ENCODE results near the gene TERT. TPM values are rescaled to one million over a fixed set of nuclear protein-coding genes. Genes with fewer than 3 reads are reported as not detected.

The TERT gene
- total and polyA plus RNA-seq, 2 of the 4 experiments (the other 2 are of a cell fraction): not detected

GRCh38 chr5:1277781-1278180 lies 17.1 kb downstream of the TERT start:
- H3K36me3 ChIP-seq (ENCODE audit: control insufficient read depth, insufficient read depth, low read length): no peaks in the 10 kb centered on the region
- no peak overlapping the region for H3K27ac ChIP-seq (ENCODE audit: insufficient read depth, low read length)
- intact Hi-C loops (cut with micrococcal nuclease) (no loop called here), in situ Hi-C loops (cut with MboI; ENCODE audit: low sequenced_read_pairs) (no loop called here), dilution Hi-C loops (cut with HindIII; ENCODE audit: low sequenced_read_pairs, unreplicated experiment) (no loop called here)
- no peak overlapping the region for H2BK5ac ChIP-seq (ENCODE audit: low read depth, low read length, poor library complexity, severe bottlenecking)
- no peaks in the 10 kb centered on the region for H4K20me1 ChIP-seq (ENCODE audit: insufficient read depth, low read length)
- H2AK5ac ChIP-seq (ENCODE audit: low read depth, low read length): no peak overlapping the region
- H4K8ac ChIP-seq (ENCODE audit: low read depth in 2 of 2, low read length in 2 of 2): no peak overlapping the region
- no peak overlapping the region for H2BK120ac ChIP-seq (ENCODE audit: low read depth, low read length)
- H3K9me3 ChIP-seq (ENCODE audit: control insufficient read depth, insufficient read depth, low read length): peaks cover 25% of the 10 kb centered on the region
- no peak overlapping the region for H2AFZ ChIP-seq (replicated peaks; ENCODE audit: low read length, poor library complexity)
- no peak overlapping the region for H3K14ac ChIP-seq (replicated peaks; ENCODE audit: low read depth, low read length)
- no peak overlapping the region for H2BK15ac ChIP-seq (ENCODE audit: low read depth, low read length)
- WGBS, 2 experiments (ENCODE audit: extremely low coverage in 2 of 2, insufficient read length in 1 of 2): no CpG with 5 or more reads among the region's 10 CpGs
- H4K5ac ChIP-seq (ENCODE audit: low read depth, low read length): no peak overlapping the region
- no peaks in the 10 kb centered on the region for H3K27me3 ChIP-seq (ENCODE audit: control insufficient read depth, insufficient read depth, low read length)
- no peak overlapping the region for H3K4me3 ChIP-seq (ENCODE audit: insufficient read depth, low read depth, low read length)
- ChIA-PET CTCF (no interaction called here), POLR2A (ENCODE audit: unreplicated experiment) (no interaction called here)
- no peak overlapping the region for H3K9ac ChIP-seq (ENCODE audit: low read depth, low read length)
- H2AK9ac ChIP-seq (replicated peaks; ENCODE audit: low read depth, low read length, poor library complexity): no peak overlapping the region
- no peak for DNase-seq
- no peak overlapping the region for H4K91ac ChIP-seq (ENCODE audit: insufficient read depth, low read depth, low read length)
- no peak overlapping the region for H3K18ac ChIP-seq (ENCODE audit: low read depth, low read length)
- no peaks in the 10 kb centered on the region for H3K9me1 ChIP-seq (ENCODE audit: insufficient read depth, low read length)
- no peak overlapping the region for H3K23ac ChIP-seq (ENCODE audit: low read depth, low read length)
- H3K4me2 ChIP-seq (ENCODE audit: low read depth, low read length): no peak overlapping the region
- no TSS peak for BruUV-seq (replicated peaks)
- no peaks in the 10 kb centered on the region for H3K79me1 ChIP-seq (ENCODE audit: low read depth in 1 of 2, low read length in 2 of 2)
- no peak overlapping the region for H2BK20ac ChIP-seq (ENCODE audit: low read depth, low read length)
- ATAC-seq (ENCODE audit: low read depth): no peak
- no peak overlapping the region for H3K4ac ChIP-seq (ENCODE audit: low read depth, low read length)
- TF ChIP-seq MAFK (IDR thresholded peaks at IDR 0.05; ENCODE audit: low read depth, low read length): no peak
- TF ChIP-seq SMC3 (IDR thresholded peaks at IDR 0.05; ENCODE audit: low read depth, low read length): no peak
- TF ChIP-seq FOS (IDR thresholded peaks at IDR 0.05; ENCODE audit: low read depth, low read length): no peak
- no peak for TF ChIP-seq MXI1 (IDR thresholded peaks at IDR 0.05; ENCODE audit: borderline replicate concordance, low read depth, low read length)
- TF ChIP-seq CHD1 (IDR thresholded peaks at IDR 0.05; ENCODE audit: low read depth, low read length): no peak
- no peak for TF ChIP-seq RFX5 (IDR thresholded peaks at IDR 0.05; ENCODE audit: low read depth, low read length)
- no peak for TF ChIP-seq RAD21 (IDR thresholded peaks at IDR 0.05; ENCODE audit: low read length)
- TF ChIP-seq MAZ (IDR thresholded peaks at IDR 0.05; ENCODE audit: borderline replicate concordance, low read depth, low read length): no peak
- TF ChIP-seq RCOR1 (IDR thresholded peaks at IDR 0.05; ENCODE audit: insufficient replicate concordance, low read length): no peak
- no peak for TF ChIP-seq CTCF (conservative IDR thresholded peaks at IDR 0.05; ENCODE audit: low read depth, low read length)
- no peak for TF ChIP-seq USF2 (IDR thresholded peaks at IDR 0.05; ENCODE audit: low read depth, low read length)
- TF ChIP-seq BHLHE40 (IDR thresholded peaks at IDR 0.05; ENCODE audit: low read depth, low read length): no peak
- TF ChIP-seq ELK1 (IDR thresholded peaks at IDR 0.05; ENCODE audit: borderline replicate concordance, low read depth, low read length): no peak
- no peak for TF ChIP-seq POLR2A (IDR thresholded peaks at IDR 0.05; ENCODE audit: low read depth, low read length)
- no peak for TF ChIP-seq CEBPB (IDR thresholded peaks at IDR 0.05; ENCODE audit: low read depth, low read length)
- TF ChIP-seq NFE2L2 (IDR thresholded peaks at IDR 0.05; ENCODE audit: low read depth, low read length): no peak
- no peak overlapping the region for H3K56ac ChIP-seq (ENCODE audit: extremely low read depth, insufficient read depth, low read length)
- H3K4me1 ChIP-seq (ENCODE audit: control insufficient read depth, insufficient read depth, low read length): no peaks in the 10 kb centered on the region
